ENCODE results near the gene MON1B.

Gene MON1B

DNA sequence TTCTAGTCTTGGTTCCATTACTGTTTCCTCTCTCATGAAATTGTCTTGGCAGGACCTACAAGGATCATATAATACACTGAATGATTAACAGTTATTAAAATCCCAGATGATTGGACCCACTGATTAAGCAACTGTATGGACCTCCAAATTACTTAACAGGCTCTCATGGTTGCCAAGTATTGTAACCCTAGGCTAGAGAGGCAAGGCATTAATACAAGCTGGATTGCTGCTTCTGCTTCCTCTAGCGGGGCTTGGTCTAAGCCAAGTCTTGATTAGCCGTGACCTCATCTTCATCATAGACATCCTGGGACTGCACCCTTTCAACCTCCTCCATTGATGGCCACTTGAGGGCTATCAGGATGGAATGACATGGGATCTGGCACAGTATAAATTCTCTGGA is 55.2 kb downstream of the MON1B start:
- no peaks in the 10 kb centered on the region for H3K36me3 ChIP-seq (ENCODE audit: control insufficient read depth in 2 of 2, insufficient read depth in 2 of 2, low read length in 2 of 2)
- no peak overlapping the region for H3K27ac ChIP-seq (ENCODE audit: low read length)
- H3K27me3 ChIP-seq (ENCODE audit: control insufficient read depth in 1 of 2, insufficient read depth in 2 of 2, low read length in 2 of 2): no peaks in the 10 kb centered on the region
- H3K4me1 ChIP-seq (ENCODE audit: control insufficient read depth, insufficient read depth, low read length): no peaks in the 10 kb centered on the region
- no peak overlapping the region for H3K4me3 ChIP-seq (ENCODE audit: low read length in 2 of 2)
- H3K9me3 ChIP-seq (ENCODE audit: control insufficient read depth in 2 of 2, low read length in 2 of 2): no peaks in the 10 kb centered on the region
- H3K9ac ChIP-seq (ENCODE audit: low read length in 2 of 2): no peak overlapping the region

DNA sequence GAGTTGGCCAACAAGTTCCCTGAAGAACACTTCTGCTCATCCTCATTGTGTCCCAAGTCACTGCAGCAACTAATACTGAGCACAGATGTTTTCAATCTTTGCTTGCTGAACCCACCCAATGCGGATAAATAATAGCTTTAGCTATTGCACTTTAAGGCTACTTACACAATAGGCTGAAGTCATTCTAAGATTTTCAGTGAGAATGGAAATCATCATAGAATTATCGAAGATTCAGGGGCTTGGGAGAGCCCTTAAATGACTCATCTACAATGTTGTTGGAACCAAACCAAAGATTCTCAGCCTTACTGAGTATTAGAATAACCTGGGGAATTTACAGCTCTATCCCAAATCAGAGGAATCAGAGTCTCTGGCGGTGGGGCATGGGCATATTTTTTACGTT is 59.4 kb downstream of the MON1B start:
- H3K27me3 ChIP-seq (ENCODE audit: control insufficient read depth in 1 of 2, insufficient read depth in 2 of 2, low read length in 2 of 2): no peaks in the 10 kb centered on the region
- no peak overlapping the region for H3K27ac ChIP-seq (ENCODE audit: low read length)
- no peaks in the 10 kb centered on the region for H3K36me3 ChIP-seq (ENCODE audit: control insufficient read depth in 2 of 2, insufficient read depth in 2 of 2, low read length in 2 of 2)

More for the DNA sequence above, 59.4 kb downstream of the MON1B start:
- H3K9ac ChIP-seq (ENCODE audit: low read length in 2 of 2): no peak overlapping the region
- no peaks in the 10 kb centered on the region for H3K4me1 ChIP-seq (ENCODE audit: control insufficient read depth, insufficient read depth, low read length)
- no peaks in the 10 kb centered on the region for H3K9me3 ChIP-seq (ENCODE audit: control insufficient read depth in 2 of 2, low read length in 2 of 2)
- no peak overlapping the region for H3K4me3 ChIP-seq (ENCODE audit: low read length in 2 of 2)
